LNCaP clone FGC (cell line): Measurements from ENCODE around the gene ARHGEF26.

Experiments
- DNase-seq: peaks from one replicate; pipeline ENCODE4 v3.0.0-alpha.2; 2011; ENCODE audit warnings: low read depth
- H3K4me3 ChIP-seq: 2 replicates; pipeline ENCODE4 v1.5.1; 2011; ENCODE audit warnings: mild to moderate bottlenecking, low read depth, low read length, control low read depth
- TF ChIP-seq, protein P1 (sequence below): IDR thresholded peaks from 2 replicates; pipeline ENCODE4 v1.5.1; 2012; ENCODE audit warnings: mild to moderate bottlenecking; ENCODE audit not compliant: control insufficient read depth, insufficient read depth; ENCODE audit errors: extremely low read depth

Gene ARHGEF26

DNA sequence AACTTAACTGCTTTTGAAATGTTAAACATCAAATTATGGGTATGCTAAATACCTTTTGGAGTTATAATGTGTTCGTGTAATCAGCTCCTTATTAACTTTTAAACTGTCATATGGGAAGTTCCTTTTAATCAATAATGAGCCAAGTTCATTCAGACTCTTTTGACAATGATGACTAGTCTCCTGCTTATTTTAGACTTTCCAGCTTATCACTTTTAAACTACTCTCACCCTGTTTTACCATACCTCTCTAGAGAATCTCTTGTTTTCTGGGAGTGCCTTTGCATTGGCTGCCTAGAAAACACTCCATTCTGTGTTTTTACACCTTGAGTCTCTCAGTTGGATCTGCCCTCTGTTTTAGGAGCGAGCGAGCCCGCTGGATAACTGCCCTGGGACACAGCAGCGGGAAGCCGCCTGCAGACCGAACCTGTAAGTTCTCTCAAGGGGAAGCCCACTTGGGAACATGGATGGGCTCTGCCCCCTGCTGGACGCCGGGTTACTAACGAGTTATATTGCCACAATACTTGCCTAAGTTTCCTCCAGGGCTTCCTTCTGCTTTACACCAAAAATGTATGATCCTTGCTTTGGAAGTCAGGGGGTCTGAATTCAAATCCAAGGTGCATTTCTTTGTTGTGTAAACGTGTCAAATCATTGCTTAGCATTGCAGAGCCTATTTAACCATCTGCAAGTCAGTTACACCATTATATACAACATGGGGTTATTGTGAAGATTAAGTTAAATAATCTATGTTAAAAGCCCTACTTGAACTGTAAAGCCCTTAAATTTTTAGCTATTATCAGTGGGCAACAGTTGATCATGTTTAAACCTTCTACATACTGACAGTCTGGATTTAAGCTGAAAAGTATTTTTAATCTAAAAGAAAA lies 131.8 kb downstream of the ARHGEF26 start:
- TF ChIP-seq, protein P1, sequence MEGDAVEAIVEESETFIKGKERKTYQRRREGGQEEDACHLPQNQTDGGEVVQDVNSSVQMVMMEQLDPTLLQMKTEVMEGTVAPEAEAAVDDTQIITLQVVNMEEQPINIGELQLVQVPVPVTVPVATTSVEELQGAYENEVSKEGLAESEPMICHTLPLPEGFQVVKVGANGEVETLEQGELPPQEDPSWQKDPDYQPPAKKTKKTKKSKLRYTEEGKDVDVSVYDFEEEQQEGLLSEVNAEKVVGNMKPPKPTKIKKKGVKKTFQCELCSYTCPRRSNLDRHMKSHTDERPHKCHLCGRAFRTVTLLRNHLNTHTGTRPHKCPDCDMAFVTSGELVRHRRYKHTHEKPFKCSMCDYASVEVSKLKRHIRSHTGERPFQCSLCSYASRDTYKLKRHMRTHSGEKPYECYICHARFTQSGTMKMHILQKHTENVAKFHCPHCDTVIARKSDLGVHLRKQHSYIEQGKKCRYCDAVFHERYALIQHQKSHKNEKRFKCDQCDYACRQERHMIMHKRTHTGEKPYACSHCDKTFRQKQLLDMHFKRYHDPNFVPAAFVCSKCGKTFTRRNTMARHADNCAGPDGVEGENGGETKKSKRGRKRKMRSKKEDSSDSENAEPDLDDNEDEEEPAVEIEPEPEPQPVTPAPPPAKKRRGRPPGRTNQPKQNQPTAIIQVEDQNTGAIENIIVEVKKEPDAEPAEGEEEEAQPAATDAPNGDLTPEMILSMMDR, result peak; percentile 92
- peak; percentile 82 for DNase-seq
- no peak overlapping the region for H3K4me3 ChIP-seq

DNA sequence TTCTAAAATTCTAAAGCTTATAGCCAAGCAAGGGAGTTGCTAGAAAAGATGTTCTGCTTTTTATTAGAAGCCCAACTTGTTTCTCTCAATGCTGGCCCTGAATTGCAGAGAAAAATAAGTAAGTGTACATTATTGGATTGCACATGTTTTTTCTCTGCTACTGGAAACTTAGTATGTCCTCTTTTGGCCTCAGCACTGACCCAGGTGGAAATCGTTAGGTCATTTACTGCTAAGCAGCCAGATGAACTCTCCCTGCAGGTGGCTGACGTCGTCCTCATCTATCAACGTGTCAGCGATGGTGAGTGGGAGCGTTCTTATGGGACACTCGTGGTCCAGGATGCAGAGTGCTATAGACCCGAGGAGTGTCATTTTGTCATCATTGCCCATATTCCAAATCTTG lies 133.3 kb downstream of the ARHGEF26 start:
- TF ChIP-seq, protein P1, result no peak
- no peak for DNase-seq
- no peak overlapping the region for H3K4me3 ChIP-seq

DNA sequence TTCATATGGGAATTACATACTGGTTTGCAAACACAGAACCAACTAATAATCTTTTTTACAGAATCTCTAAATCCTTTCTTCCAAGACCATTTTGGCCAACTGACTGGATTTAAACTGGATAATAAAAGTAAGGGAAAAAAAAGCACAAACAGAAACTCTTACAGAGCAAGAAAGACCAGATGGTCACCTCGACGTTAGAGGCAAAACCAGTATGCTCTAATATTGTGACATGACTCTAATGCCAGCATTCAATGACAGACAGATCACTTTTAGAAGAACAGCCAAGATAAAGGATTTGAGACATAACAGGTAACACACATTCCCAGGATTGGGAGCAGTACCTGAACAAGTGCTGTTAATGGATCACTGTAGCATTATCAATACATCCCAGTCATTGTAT lies 152.2 kb downstream of the ARHGEF26 start:
- TF ChIP-seq, protein P1, result no peak
- no peak for DNase-seq

DNA sequence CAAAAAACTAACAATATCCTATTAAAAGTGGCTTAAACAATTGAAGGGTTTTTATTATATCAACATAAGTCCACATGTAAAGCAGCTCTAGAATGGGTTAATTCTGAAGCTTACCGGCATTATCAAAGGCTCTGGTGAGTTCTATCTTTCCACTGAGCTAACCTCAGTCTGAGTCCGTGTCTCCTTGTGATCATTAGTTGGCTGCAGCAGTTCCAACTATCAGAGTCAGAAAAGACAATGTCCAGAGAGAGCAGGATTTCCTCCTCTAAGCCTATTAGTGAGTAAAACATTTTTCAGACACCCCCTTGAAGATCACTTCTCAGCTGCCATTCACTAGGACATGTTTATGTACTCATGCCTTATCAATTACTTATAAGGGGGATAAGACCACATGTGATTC lies 153.2 kb downstream of the ARHGEF26 start:
- TF ChIP-seq, protein P1, result no peak
- no peak overlapping the region for H3K4me3 ChIP-seq
- no peak for DNase-seq

More for the DNA sequence above, 152.2 kb downstream of the ARHGEF26 start:
- no peak overlapping the region for H3K4me3 ChIP-seq

DNA sequence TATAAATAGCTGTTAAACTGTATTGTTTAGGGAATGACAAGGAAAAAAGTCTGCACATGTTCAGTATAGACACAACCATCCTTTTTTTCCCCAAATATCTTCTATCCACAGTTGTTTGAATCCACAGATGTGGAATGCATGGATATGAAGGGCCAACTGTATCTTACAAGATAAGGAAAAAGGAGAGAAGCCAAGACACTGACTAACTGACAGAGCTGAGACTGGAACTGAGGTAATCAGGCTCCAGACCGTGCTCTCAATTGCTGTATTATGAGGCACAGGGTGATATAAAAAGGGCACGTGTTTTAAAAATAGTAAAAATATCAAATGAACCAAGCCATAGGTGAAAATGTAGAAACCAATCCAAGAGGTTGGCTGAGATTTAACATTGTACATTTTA lies 154.1 kb downstream of the ARHGEF26 start:
- TF ChIP-seq, protein P1, result no peak
- no peak for DNase-seq
- H3K4me3 ChIP-seq, result no peak overlapping the region

DNA sequence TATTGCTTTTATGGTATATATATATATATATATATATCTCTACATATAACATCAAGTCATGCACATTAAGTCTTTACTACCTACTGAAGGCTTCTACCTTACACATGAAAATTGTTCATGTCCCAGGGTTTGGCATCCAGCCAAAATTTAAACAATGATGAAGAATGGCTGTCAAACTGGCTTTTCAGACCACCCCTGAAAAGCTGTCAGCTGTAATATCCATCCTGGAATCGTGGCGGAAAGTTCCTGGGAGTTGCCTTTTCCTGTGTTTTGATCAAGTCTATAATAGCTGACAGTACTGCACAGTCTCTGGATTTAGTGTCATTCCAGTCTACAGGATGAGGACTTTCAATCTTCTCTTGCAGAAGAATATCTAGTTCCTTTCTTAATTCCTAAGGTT lies 154.8 kb downstream of the ARHGEF26 start:
- TF ChIP-seq, protein P1, result no peak
- no peak overlapping the region for H3K4me3 ChIP-seq
- no peak for DNase-seq

DNA sequence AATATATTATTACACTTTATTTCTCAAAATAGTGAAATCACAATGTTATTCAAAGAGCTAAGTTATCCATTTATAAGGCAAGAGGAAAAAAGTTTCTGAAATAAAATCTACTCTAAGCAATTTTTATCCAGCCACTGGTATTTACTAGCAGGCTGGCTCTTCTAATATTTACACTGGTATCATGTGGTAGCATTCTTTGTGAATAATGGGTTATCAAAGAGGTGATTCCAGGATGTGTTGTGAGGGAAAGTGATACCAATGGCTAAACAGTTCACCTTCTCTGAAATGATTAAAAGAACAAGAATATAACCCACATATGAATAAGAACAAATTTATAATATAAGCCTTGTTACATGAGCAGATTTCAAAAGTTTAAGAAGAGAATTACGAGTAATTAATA lies 159.0 kb downstream of the ARHGEF26 start:
- no peak overlapping the region for H3K4me3 ChIP-seq
- TF ChIP-seq, protein P1, result no peak
- DNase-seq, result no peak
